ENCODE data around the gene DIAPH3. TPM values are rescaled to one million over a fixed set of nuclear protein-coding genes. Genes with fewer than 3 reads are reported as not detected.

Gene DIAPH3
- total RNA-seq, 2 experiments from 2014 or later: 0.08 to 0.11 TPM

GRCh38 chr13:59643364-59643841 is 520.3 kb downstream of the DIAPH3 start:
- DNase-seq (no peak), ATAC-seq (ENCODE audit: poor library complexity) (no peak)
- Histone ChIP-seq H3K36me3 (ENCODE audit: insufficient read depth, low read length) (no peaks in the 10 kb centered on the region), H3K4me1 (ENCODE audit: insufficient read depth, low read length) (no peaks in the 10 kb centered on the region), H3K4me3 (ENCODE audit: low read length) (no peak overlapping the region), H3K27ac (ENCODE audit: low read depth in 1 of 2, low read length in 2 of 2) (no peak overlapping the region), H3K27me3 (ENCODE audit: control insufficient read depth in 1 of 2, insufficient read depth in 2 of 2, low read length in 2 of 2) (no peaks in the 10 kb centered on the region), H3K9me3 (ENCODE audit: control insufficient read depth in 1 of 2, insufficient read depth in 1 of 2, low read length in 2 of 2) (no peaks in the 10 kb centered on the region)
- ChIA-PET POLR2A (no interaction called here), CTCF (no interaction called here)
- intact Hi-C loops (cut with DNase I, micrococcal nuclease): no loop called here
- Mint-ChIP-seq H3K27ac (no peak overlapping the region), H3K27me3 (no peaks in the 10 kb centered on the region), H3K36me3 (ENCODE audit: low read depth) (no peaks in the 10 kb centered on the region), H3K4me1 (ENCODE audit: low read depth) (no peaks in the 10 kb centered on the region), H3K4me3 (no peak overlapping the region), H3K9me3 (no peaks in the 10 kb centered on the region)
- TF ChIP-seq CTCF (IDR thresholded peaks at IDR 0.05): no peak

- TF ChIP-seq CTCF (IDR thresholded peaks at IDR 0.05): no peak
- intact Hi-C loops (cut with DNase I, micrococcal nuclease): no loop called here
- no peak for ATAC-seq (ENCODE audit: poor library complexity)
- no peak overlapping the region for H3K27ac Mint-ChIP-seq
- no peaks in the 10 kb centered on the region for H3K36me3 Mint-ChIP-seq (ENCODE audit: low read depth)
- H3K9me3 ChIP-seq (ENCODE audit: control insufficient read depth in 1 of 2, insufficient read depth in 1 of 2, low read length in 2 of 2): no peaks in the 10 kb centered on the region
- POLR2A ChIA-PET: no interaction called here
- H3K27me3 ChIP-seq (ENCODE audit: control insufficient read depth in 1 of 2, insufficient read depth in 2 of 2, low read length in 2 of 2): no peaks in the 10 kb centered on the region
- CTCF ChIA-PET: no interaction called here
- DNase-seq: no peak
- no peaks in the 10 kb centered on the region for H3K4me1 Mint-ChIP-seq (ENCODE audit: low read depth)
- H3K4me3 ChIP-seq (ENCODE audit: low read length): no peak overlapping the region
- H3K4me1 ChIP-seq (ENCODE audit: insufficient read depth, low read length): no peaks in the 10 kb centered on the region
- no peak overlapping the region for H3K27ac ChIP-seq (ENCODE audit: low read depth in 1 of 2, low read length in 2 of 2)
- H3K4me3 Mint-ChIP-seq: no peak overlapping the region
- no peaks in the 10 kb centered on the region for H3K36me3 ChIP-seq (ENCODE audit: insufficient read depth, low read length)
- peaks cover 2% of the 10 kb centered on the region for H3K27me3 Mint-ChIP-seq
- H3K9me3 Mint-ChIP-seq: no peaks in the 10 kb centered on the region
These were observed 521.9 kb downstream of the DIAPH3 start for GRCh38 chr13:59641817-59642216.

- Mint-ChIP-seq H3K36me3 (ENCODE audit: low read depth) (no peaks in the 10 kb centered on the region), H3K27ac (no peak overlapping the region), H3K4me3 (no peak overlapping the region), H3K27me3 (peaks cover 5% of the 10 kb centered on the region), H3K9me3 (no peaks in the 10 kb centered on the region), H3K4me1 (ENCODE audit: low read depth) (no peaks in the 10 kb centered on the region)
- Histone ChIP-seq H3K9me3 (ENCODE audit: control insufficient read depth in 1 of 2, insufficient read depth in 1 of 2, low read length in 2 of 2) (no peaks in the 10 kb centered on the region), H3K4me1 (ENCODE audit: insufficient read depth, low read length) (no peaks in the 10 kb centered on the region), H3K4me3 (ENCODE audit: low read length) (no peak overlapping the region), H3K27ac (ENCODE audit: low read depth in 1 of 2, low read length in 2 of 2) (no peak overlapping the region), H3K36me3 (ENCODE audit: insufficient read depth, low read length) (no peaks in the 10 kb centered on the region), H3K27me3 (ENCODE audit: control insufficient read depth in 1 of 2, insufficient read depth in 2 of 2, low read length in 2 of 2) (no peaks in the 10 kb centered on the region)
- ChIA-PET POLR2A (no interaction called here), CTCF (no interaction called here)
- intact Hi-C loops (cut with DNase I, micrococcal nuclease): no loop called here
- ATAC-seq (ENCODE audit: poor library complexity): no peak
- TF ChIP-seq CTCF (IDR thresholded peaks at IDR 0.05): no peak
- DNase-seq: no peak
These were observed 522.5 kb downstream of the DIAPH3 start for GRCh38 chr13:59641261-59641660.

Data from CD4-positive, alpha-beta T cell (primary cell).